Activated CD8-positive, alpha-beta memory T cell treated with anti-CD3 and anti-CD28 coated beads, Interleukin-2, amount 50 U/mL, for 24 hours (primary cell): ENCODE data around the gene THG1L.
A peak's percentile ranks its signal among the peaks of the same experiment; 100 is the strongest.
"Not testable (repeated sequence)": the region's sequence is repeated elsewhere in the genome, so short reads cannot be mapped to it uniquely, and the experiment has no call there.

Source experiments
- DNase-seq: peaks from one replicate; pipeline ENCODE4 v3.0.0-alpha.2; 2020; ENCODE audit errors: extremely low read depth

THG1L gene

GRCh38 chr5:157727858-157728257 is 3.4 kb upstream of the THG1L start:
- DNase-seq, result not testable (repeated sequence)

- no peak for DNase-seq
Measured at GRCh38 chr5:157729858-157730257, 1.4 kb upstream of the THG1L start.

- DNase-seq, result no peak
Measured at GRCh38 chr5:157730900-157731271, 334 bp upstream of the THG1L start.

GRCh38 chr5:157732130-157732514 is 902 bp downstream of the THG1L start:
- no peak for DNase-seq

- no peak for DNase-seq
Measured at GRCh38 chr5:157732596-157733262, 1.5 kb downstream of the THG1L start.

GRCh38 chr5:157734436-157734835 is 3.2 kb downstream of the THG1L start:
- no peak for DNase-seq

GRCh38 chr5:157735991-157736390 is 4.8 kb downstream of the THG1L start:
- DNase-seq, result no peak

- DNase-seq, result no peak
Measured at GRCh38 chr5:157739388-157740228, 8.4 kb downstream of the THG1L start.

- DNase-seq, result no peak
Measured at GRCh38 chr5:157740229-157740610, 9.0 kb downstream of the THG1L start.

- DNase-seq, result no peak
Measured at GRCh38 chr5:157741131-157741530, 9.9 kb downstream of the THG1L start.

GRCh38 chr5:157743163-157744050 is 12.2 kb downstream of the THG1L start, which contains the start of gene LSM11:
TSS of gene LSM11 (plus strand) at chr5:157743712. CDS start at chr5:157743751, 39 bp downstream.
- DNase-seq, result peak; percentile 72

GRCh38 chr5:157744051-157745011 is 13.1 kb downstream of the THG1L start:
- no peak for DNase-seq

GRCh38 chr5:157745041-157745456 is 13.8 kb downstream of the THG1L start:
- no peak for DNase-seq

GRCh38 chr5:157747173-157747740 is 16.0 kb downstream of the THG1L start:
- DNase-seq, result no peak

- DNase-seq, result no peak
Measured at GRCh38 chr5:157747766-157748700, 16.8 kb downstream of the THG1L start.

GRCh38 chr5:157748760-157749461 is 17.7 kb downstream of the THG1L start:
- DNase-seq, result no peak

GRCh38 chr5:157749462-157749799 is 18.2 kb downstream of the THG1L start:
- DNase-seq, result no peak

GRCh38 chr5:157750320-157750719 is 19.1 kb downstream of the THG1L start:
- DNase-seq, result no peak

GRCh38 chr5:157756122-157756521 is 24.9 kb downstream of the THG1L start:
- no peak for DNase-seq
